HUES64 (cell line): ENCODE data around the gene MED12L.
"Not testable (repeated sequence)": the region's sequence is repeated elsewhere in the genome, so short reads cannot be mapped to it uniquely, and the experiment has no call there.

ENCODE experiments used
- H3K27ac ChIP-seq: 2 replicates; pipeline ENCODE4 v1.7.0; 2013; ENCODE audit warnings: low read depth, low read length, inconsistent platforms
- H3K27me3 ChIP-seq: 2 replicates; pipeline ENCODE4 v1.6.1; 2013; ENCODE audit warnings: mild to moderate bottlenecking, low read length; ENCODE audit not compliant: insufficient read depth
- H3K36me3 ChIP-seq: 2 replicates; pipeline ENCODE4 v1.6.1; 2013; ENCODE audit warnings: mild to moderate bottlenecking, low read length; ENCODE audit not compliant: insufficient read depth
- H3K4me1 ChIP-seq: 2 replicates; pipeline ENCODE4 v1.6.1; 2013; ENCODE audit warnings: mild to moderate bottlenecking, low read length, moderate library complexity; ENCODE audit not compliant: insufficient read depth
- H3K4me3 ChIP-seq: 2 replicates; pipeline ENCODE4 v1.5.1; 2013; ENCODE audit warnings: mild to moderate bottlenecking, low read length, moderate library complexity
- H3K9ac ChIP-seq: 2 replicates; pipeline ENCODE4 v1.6.1; 2013; ENCODE audit warnings: mild to moderate bottlenecking, low read depth, low read length
- H3K9me3 ChIP-seq: 2 replicates; pipeline ENCODE4 v1.6.1; 2013; ENCODE audit warnings: low read depth, low read length; ENCODE audit not compliant: insufficient read depth
- WGBS: fragments of 150-250, 120-280 bp; methylation state at CpG from one replicate; pipeline ENCODE4 v1.1.7; 2013; ENCODE audit warnings: missing lambda C conversion rate; 5-methylcytosine and 5-hydroxymethylcytosine counted together

MED12L gene

GRCh38 chr3:151156618-151157216, 71.3 kb downstream of the MED12L start:
- Histone ChIP-seq H3K27me3 (no peaks in the 10 kb centered on the region), H3K4me3 (no peak overlapping the region), H3K36me3 (peaks cover 28% of the 10 kb centered on the region), H3K9me3 (no peaks in the 10 kb centered on the region), H3K4me1 (peaks cover 18% of the 10 kb centered on the region), H3K9ac (no peak overlapping the region), H3K27ac (no peak overlapping the region)
- WGBS = 41% methylated on average over 3 of the region's 3 CpGs

GRCh38 chr3:151159806-151160205, 74.3 kb downstream of the MED12L start:
- Histone ChIP-seq H3K4me1 (peaks cover 17% of the 10 kb centered on the region), H3K9ac (no peak overlapping the region), H3K27ac (no peak overlapping the region), H3K4me3 (no peak overlapping the region), H3K9me3 (no peaks in the 10 kb centered on the region), H3K36me3 (peaks cover 28% of the 10 kb centered on the region), H3K27me3 (no peaks in the 10 kb centered on the region)
- WGBS = 94% methylated on average over 10 of the region's 10 CpGs

GRCh38 chr3:151165226-151165625, 79.8 kb downstream of the MED12L start:
- no peaks in the 10 kb centered on the region for H3K9me3 ChIP-seq
- no peak overlapping the region for H3K27ac ChIP-seq
- no peaks in the 10 kb centered on the region for H3K27me3 ChIP-seq
- no peak overlapping the region for H3K4me3 ChIP-seq
- WGBS = 94% methylated on average over 7 of the region's 7 CpGs
- H3K4me1 ChIP-seq = no peaks in the 10 kb centered on the region
- H3K36me3 ChIP-seq = peaks cover 24% of the 10 kb centered on the region
- H3K9ac ChIP-seq = no peak overlapping the region

GRCh38 chr3:151166161-151166560, 80.7 kb downstream of the MED12L start:
- H3K9me3 ChIP-seq = no peaks in the 10 kb centered on the region
- H3K4me3 ChIP-seq = no peak overlapping the region
- H3K27me3 ChIP-seq = no peaks in the 10 kb centered on the region
- whole genome bisulfite sequencing = 96% methylated on average over 2 of the region's 3 CpGs
- peaks cover 3% of the 10 kb centered on the region; the same call in 1 of the 2 replicates for H3K4me1 ChIP-seq
- peaks cover 21% of the 10 kb centered on the region for H3K36me3 ChIP-seq
- H3K27ac ChIP-seq = no peak overlapping the region
- no peak overlapping the region for H3K9ac ChIP-seq

GRCh38 chr3:151168269-151169094, 83.0 kb downstream of the MED12L start:
- no peak overlapping the region for H3K27ac ChIP-seq
- no peak overlapping the region for H3K9ac ChIP-seq
- no peak overlapping the region for H3K4me3 ChIP-seq
- H3K27me3 ChIP-seq = no peaks in the 10 kb centered on the region
- peaks cover 5% of the 10 kb centered on the region; the same call in 1 of the 2 replicates for H3K4me1 ChIP-seq
- whole genome bisulfite sequencing = 39% methylated on average over 7 of the region's 7 CpGs
- no peaks in the 10 kb centered on the region for H3K9me3 ChIP-seq
- peaks cover 21% of the 10 kb centered on the region for H3K36me3 ChIP-seq

- H3K36me3 ChIP-seq = peaks cover 23% of the 10 kb centered on the region
- H3K9me3 ChIP-seq = no peaks in the 10 kb centered on the region
- WGBS = 93% methylated on average over 8 of the region's 9 CpGs
- peaks cover 5% of the 10 kb centered on the region; the same call in 1 of the 2 replicates for H3K4me1 ChIP-seq
- H3K4me3 ChIP-seq = no peak overlapping the region
- H3K27me3 ChIP-seq = no peaks in the 10 kb centered on the region
- no peak overlapping the region for H3K9ac ChIP-seq
- H3K27ac ChIP-seq = no peak overlapping the region
Observed at GRCh38 chr3:151169262-151169947, 83.9 kb downstream of the MED12L start.

GRCh38 chr3:151169948-151170679, 84.7 kb downstream of the MED12L start:
- peaks cover 21% of the 10 kb centered on the region for H3K36me3 ChIP-seq
- 91% methylated on average over 9 of the region's 9 CpGs for WGBS
- not testable (repeated sequence) for H3K4me3 ChIP-seq, H3K9ac ChIP-seq, H3K27ac ChIP-seq, H3K9me3 ChIP-seq, H3K4me1 ChIP-seq, H3K27me3 ChIP-seq

- Histone ChIP-seq H3K27me3 (no peaks in the 10 kb centered on the region), H3K27ac (no peak overlapping the region), H3K9ac (no peak overlapping the region), H3K36me3 (peaks cover 10% of the 10 kb centered on the region), H3K9me3 (no peaks in the 10 kb centered on the region), H3K4me1 (peaks cover 5% of the 10 kb centered on the region; the same call in 1 of the 2 replicates), H3K4me3 (no peak overlapping the region)
- WGBS = 92% methylated on average over 5 of the region's 5 CpGs
Observed at GRCh38 chr3:151171145-151171757, 85.8 kb downstream of the MED12L start.

- 0 out of 2 replicates have a peak, but pooled peaks cover 2% of the 10 kb centered on the region for H3K36me3 ChIP-seq
- no peak overlapping the region for H3K9ac ChIP-seq
- no CpG with 5 or more reads among the region's 2 CpGs for WGBS
- H3K27me3 ChIP-seq = no peaks in the 10 kb centered on the region
- H3K4me3 ChIP-seq = no peak overlapping the region
- H3K9me3 ChIP-seq = no peaks in the 10 kb centered on the region
- H3K27ac ChIP-seq = no peak overlapping the region
- peaks cover 11% of the 10 kb centered on the region for H3K4me1 ChIP-seq
Observed at GRCh38 chr3:151174351-151174750, 88.9 kb downstream of the MED12L start.

- Histone ChIP-seq H3K27ac (no peak overlapping the region), H3K36me3 (0 out of 2 replicates have a peak, but pooled peaks cover 2% of the 10 kb centered on the region), H3K9me3 (no peaks in the 10 kb centered on the region), H3K4me1 (peaks cover 9% of the 10 kb centered on the region), H3K27me3 (no peaks in the 10 kb centered on the region), H3K9ac (no peak overlapping the region), H3K4me3 (no peak overlapping the region)
- WGBS = 100% methylated on average over 2 of the region's 2 CpGs
Observed at GRCh38 chr3:151175952-151176351, 90.5 kb downstream of the MED12L start.
